Breast epithelium (tissue), 4 donors: ENCODE data around the gene CROCC2. TPM values are rescaled to one million over a fixed set of nuclear protein-coding genes. Genes with fewer than 3 reads are reported as not detected.

Source experiments
- DNase-seq, 2 donors: peaks; one replicate each; pipeline ENCODE4 v3.0.0-alpha.2; 2019; ENCODE audit warnings: low spot score in 2 of 2
- H3K27ac ChIP-seq, 2 donors: fragments of 200-600 bp; sonication (generic) in 1 of 2; one replicate each; pipeline ENCODE4 v1.5.1; 2016 to 2019; ENCODE audit warnings: mild to moderate bottlenecking in 1 of 2
- H3K27me3 ChIP-seq, 2 donors: fragments of 200-600 bp; sonication (generic) in 1 of 2; one replicate each; pipeline versions ENCODE4 v1.5.1 to v1.6.0; 2017 to 2019; ENCODE audit warnings: control low read depth in 1 of 2, mild to moderate bottlenecking in 1 of 2
- H3K36me3 ChIP-seq: fragments of 200-600 bp; one replicate; pipeline ENCODE4 v1.5.1; 2019
- H3K4me1 ChIP-seq, 2 donors: fragments of 200-600 bp; sonication (generic); one replicate each; pipeline ENCODE4 v1.5.1; 2016 to 2019; ENCODE audit warnings: control low read depth in 1 of 2
- H3K4me3 ChIP-seq, 3 donors: fragments of 200-600 bp; sonication (generic); 1 replicate in 2 of 3; 2 replicates in 1 of 3; pipeline ENCODE4 v1.5.1; 2016 to 2019; ENCODE audit warnings: mild to moderate bottlenecking in 3 of 3, moderate library complexity in 2 of 3
- H3K9me3 ChIP-seq, 2 donors: fragments of 200-600 bp; sonication (generic) in 1 of 2; one replicate each; pipeline ENCODE4 v1.5.1; 2016 to 2019; ENCODE audit warnings: control low read depth in 1 of 2
- POLR2A ChIP-seq: fragments of 450-650 bp; IDR thresholded peaks from one replicate; pipeline ENCODE4 v1.6.1; 2016; ENCODE audit warnings: antibody characterized with exemption, mild to moderate bottlenecking, moderate library complexity
- POLR2AphosphoS5 ChIP-seq, 3 donors: sonication (generic); formaldehyde crosslinking; IDR thresholded peaks; one replicate each; pipeline ENCODE4 v1.6.1; 2017; ENCODE audit warnings: antibody characterized with exemption in 3 of 3
- intact Hi-C: fragments of 100-400 bp; cut with DNase I; formaldehyde crosslinking; loops from one replicate; pipeline ENCODE4 v1.15.1; 2023; ENCODE audit warnings: low total_unique reads
- total RNA-seq, 3 donors: library from RNA; depleted of rRNA; stranded (reverse); fragments of >200 nt; gene quantifications; one replicate each; pipeline ENCODE4 v1.1.0, GENCODE V29; 2016
- TF ChIP-seq, protein P1 (sequence below), 3 donors: fragments of 450-650 bp; IDR thresholded peaks; one replicate each; pipeline ENCODE4 v1.5.1; 2016 to 2017; ENCODE audit warnings: antibody characterized with exemption in 3 of 3, mild to moderate bottlenecking in 3 of 3, moderate library complexity in 3 of 3

CROCC2 gene
- total RNA-seq, 3 donors from 2014 or later = 0.33 TPM; not detected in 2

DNA sequence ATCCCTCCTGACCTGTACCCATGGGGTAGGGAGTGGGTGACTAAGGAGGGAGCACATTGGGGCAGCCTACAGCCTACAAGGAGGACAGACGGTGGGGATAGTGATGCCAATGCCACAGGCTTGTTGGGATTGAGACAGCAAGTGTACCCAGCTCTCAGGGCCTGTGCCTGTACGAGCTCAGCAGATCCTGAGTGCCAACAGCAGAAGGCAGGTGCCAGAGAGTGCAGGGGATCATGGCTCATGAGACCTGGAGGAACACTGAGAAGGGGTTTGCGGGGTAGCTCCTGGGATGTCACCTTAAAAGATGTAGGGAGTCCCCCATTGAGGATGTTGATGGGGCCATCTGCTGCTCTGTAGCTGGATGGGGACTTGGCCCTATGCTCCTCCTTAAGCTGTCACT, 82.0 kb downstream of the CROCC2 start:
- Histone ChIP-seq H3K27ac (peak overlapping the region; percentile 33 to 95), H3K4me3 (no peak overlapping the region), H3K4me1 (peaks cover 16 to 26% of the 10 kb centered on the region in 2 donors), H3K9me3 (peaks cover 3 to 8% of the 10 kb centered on the region in 2 donors), H3K27me3 (no peaks in the 10 kb centered on the region), H3K36me3 (no peaks in the 10 kb centered on the region)
- intact Hi-C loops = no loop called here
- DNase-seq = no peak
- TF ChIP-seq POLR2AphosphoS5 (IDR thresholded peaks at IDR 0.05) (no peak), POLR2A (no peak)
- TF ChIP-seq, protein P1, sequence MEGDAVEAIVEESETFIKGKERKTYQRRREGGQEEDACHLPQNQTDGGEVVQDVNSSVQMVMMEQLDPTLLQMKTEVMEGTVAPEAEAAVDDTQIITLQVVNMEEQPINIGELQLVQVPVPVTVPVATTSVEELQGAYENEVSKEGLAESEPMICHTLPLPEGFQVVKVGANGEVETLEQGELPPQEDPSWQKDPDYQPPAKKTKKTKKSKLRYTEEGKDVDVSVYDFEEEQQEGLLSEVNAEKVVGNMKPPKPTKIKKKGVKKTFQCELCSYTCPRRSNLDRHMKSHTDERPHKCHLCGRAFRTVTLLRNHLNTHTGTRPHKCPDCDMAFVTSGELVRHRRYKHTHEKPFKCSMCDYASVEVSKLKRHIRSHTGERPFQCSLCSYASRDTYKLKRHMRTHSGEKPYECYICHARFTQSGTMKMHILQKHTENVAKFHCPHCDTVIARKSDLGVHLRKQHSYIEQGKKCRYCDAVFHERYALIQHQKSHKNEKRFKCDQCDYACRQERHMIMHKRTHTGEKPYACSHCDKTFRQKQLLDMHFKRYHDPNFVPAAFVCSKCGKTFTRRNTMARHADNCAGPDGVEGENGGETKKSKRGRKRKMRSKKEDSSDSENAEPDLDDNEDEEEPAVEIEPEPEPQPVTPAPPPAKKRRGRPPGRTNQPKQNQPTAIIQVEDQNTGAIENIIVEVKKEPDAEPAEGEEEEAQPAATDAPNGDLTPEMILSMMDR (IDR thresholded peaks at IDR 0.05) = no peak

DNA sequence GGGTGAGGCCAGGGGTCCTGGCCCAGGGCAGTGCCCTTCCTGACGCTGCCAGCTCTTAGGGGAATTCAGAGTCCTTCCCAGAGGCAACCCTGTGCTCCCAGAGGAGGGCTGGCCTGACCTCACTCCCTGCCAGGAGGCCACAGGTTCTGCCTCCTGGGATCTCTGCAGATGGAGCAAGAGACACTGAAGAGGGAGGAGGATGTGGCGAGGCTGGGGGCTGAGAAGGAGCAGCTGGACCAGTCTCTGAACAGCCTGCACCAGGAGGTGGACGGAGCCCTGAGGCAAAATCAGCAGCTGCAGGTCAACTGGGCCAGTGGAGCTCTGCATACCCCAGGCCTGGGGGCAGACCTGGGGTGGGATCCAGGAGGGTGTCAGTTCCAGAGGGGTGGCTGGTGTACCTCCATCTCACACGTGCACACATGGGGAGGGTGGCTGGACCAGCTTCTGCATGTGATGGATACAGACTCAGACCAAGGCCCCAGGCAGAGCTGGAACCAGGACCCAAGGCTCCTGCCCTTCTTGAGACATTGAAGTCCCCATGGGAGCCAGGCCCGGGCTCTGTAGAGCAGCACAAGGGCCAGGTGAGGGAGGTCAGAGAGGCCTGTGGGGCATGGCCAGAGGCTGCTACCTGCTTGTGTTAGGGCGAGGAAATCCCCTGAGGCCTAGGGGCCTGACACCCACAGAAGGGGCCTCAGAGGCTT, 82.6 kb downstream of the CROCC2 start:
- H3K4me1 ChIP-seq = peaks cover 16 to 26% of the 10 kb centered on the region in 2 donors
- intact Hi-C loops = no loop called here
- H3K27ac ChIP-seq = peak overlapping the region; percentile 33 to 95

DNA sequence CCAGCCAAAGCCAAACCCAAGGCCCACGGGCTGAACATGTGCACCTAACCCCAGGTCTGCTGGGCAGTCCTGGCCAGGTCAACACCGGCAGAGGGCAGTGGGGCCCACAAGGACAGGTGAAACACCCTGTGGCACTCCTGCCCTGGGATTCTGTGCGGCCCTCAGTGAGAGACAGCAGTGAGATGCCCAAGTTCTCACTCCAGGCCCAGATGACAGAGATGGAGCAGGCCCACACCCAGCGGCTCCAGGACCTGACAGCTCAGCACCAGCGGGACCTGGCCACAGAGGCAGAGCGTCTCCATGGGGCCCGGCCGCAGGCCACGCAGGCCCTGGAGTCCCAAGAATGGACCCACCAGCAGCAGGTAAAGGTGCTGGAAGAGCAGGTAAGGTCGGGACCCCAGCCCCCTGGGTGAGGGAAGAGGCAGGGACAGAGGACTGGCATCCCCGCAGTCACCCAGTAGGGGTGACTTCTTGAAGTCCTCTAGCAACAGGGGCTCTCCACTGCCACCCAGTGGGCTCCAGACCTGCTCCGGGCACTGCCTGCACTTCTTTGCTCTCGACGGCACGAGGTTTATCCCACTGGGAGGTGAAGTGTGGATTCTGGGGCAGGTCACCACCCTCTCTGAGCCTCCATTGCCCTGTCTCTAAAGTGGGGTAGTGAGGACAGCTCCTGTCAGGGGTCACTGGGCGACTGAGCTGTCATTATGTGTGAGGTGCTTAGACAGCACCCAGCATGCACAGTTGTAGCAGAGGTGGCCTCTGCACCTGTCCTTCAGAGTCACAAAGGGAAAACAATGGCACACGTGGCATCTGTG, 83.5 kb downstream of the CROCC2 start:
- DNase-seq = peak in 1 of 2 donors; percentile 42
- intact Hi-C loops = loop anchor here (10.0 kb wide), 1 partner anchor 75 kb away; no protein-coding TSS in a partner anchor

More for the DNA sequence above, 82.6 kb downstream of the CROCC2 start:
- TF ChIP-seq, protein P1 (IDR thresholded peaks at IDR 0.05) = no peak
- no peak for TF ChIP-seq POLR2AphosphoS5 (IDR thresholded peaks at IDR 0.05)
- TF ChIP-seq POLR2A = no peak
- DNase-seq = peak in 1 of 2 donors; percentile 19
- Histone ChIP-seq H3K36me3 (no peaks in the 10 kb centered on the region), H3K27me3 (no peaks in the 10 kb centered on the region), H3K4me3 (no peak overlapping the region), H3K9me3 (peaks cover 3 to 8% of the 10 kb centered on the region in 2 donors)

DNA sequence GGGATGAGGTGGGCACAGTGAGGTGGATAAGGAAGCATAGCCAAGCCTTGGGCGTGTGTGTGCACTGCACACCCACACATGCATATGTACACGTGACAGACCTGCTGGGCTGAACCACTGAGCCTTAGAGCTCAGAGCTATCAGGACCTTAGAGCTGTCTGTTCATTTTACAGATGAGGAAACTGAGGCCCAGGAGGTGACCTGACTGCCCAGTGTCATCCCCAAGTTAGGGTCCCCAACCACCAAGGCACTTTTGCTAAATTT, 84.1 kb downstream of the CROCC2 start:
- Histone ChIP-seq H3K4me3 (no peak overlapping the region), H3K9me3 (peaks cover 3 to 8% of the 10 kb centered on the region in 2 donors), H3K36me3 (no peaks in the 10 kb centered on the region), H3K27ac (peak overlapping the region in 1 of 2 donors; percentile 95), H3K27me3 (no peaks in the 10 kb centered on the region), H3K4me1 (peaks cover 16 to 26% of the 10 kb centered on the region in 2 donors)
- DNase-seq = no peak
- intact Hi-C loops = loop anchor here (10.0 kb wide), 1 partner anchor 75 kb away; no protein-coding TSS in a partner anchor
- TF ChIP-seq POLR2A = no peak
- TF ChIP-seq POLR2AphosphoS5 (IDR thresholded peaks at IDR 0.05) = no peak
- TF ChIP-seq, protein P1 (IDR thresholded peaks at IDR 0.05) = no peak

More for the DNA sequence above, 83.5 kb downstream of the CROCC2 start:
- H3K36me3 ChIP-seq = no peaks in the 10 kb centered on the region
- peaks cover 16 to 26% of the 10 kb centered on the region in 2 donors for H3K4me1 ChIP-seq
- H3K9me3 ChIP-seq = peaks cover 3 to 8% of the 10 kb centered on the region in 2 donors
- no peak for TF ChIP-seq POLR2AphosphoS5 (IDR thresholded peaks at IDR 0.05)
- TF ChIP-seq POLR2A = no peak
- TF ChIP-seq, protein P1 (IDR thresholded peaks at IDR 0.05) = peak in 1 of 3 donors; percentile 10
- no peak overlapping the region for H3K4me3 ChIP-seq
- no peaks in the 10 kb centered on the region for H3K27me3 ChIP-seq
- peak overlapping the region in 1 of 2 donors; percentile 95 for H3K27ac ChIP-seq
